IMR-90 (cell line): ENCODE measurements around the gene PSMC3. TPM values are rescaled to one million over a fixed set of nuclear protein-coding genes. Genes with fewer than 3 reads are reported as not detected.

Experiments used
- ATAC-seq: fragments of 200-7000 bp; cut with Tn5 transposase; 2 replicates; pipeline ENCODE4 v1.9.1; 2020; ENCODE audit warnings: low read depth, mild to moderate bottlenecking, moderate library complexity
- BruUV-seq: library from RNA; stranded (reverse); fragments of 400-500 nt; replicated peaks from 2 replicates; lab custom pipeline; 2021; lab: Mats Ljungman, UMichigan
- CTCF ChIA-PET: fragments of 300-600 bp; formaldehyde crosslinking; extraction: SDS; loops from one replicate; lab custom pipeline; 2021; ENCODE audit warnings: antibody characterized with exemption; lab: Yijun Ruan, JAX
- POLR2A ChIA-PET: fragments of 300-600 bp; sonication (Branson Sonifier 250); formaldehyde crosslinking; loops from one replicate; lab custom pipeline; 2022; ENCODE audit warnings: antibody characterized with exemption; ENCODE audit not compliant: unreplicated experiment; lab: Charles Lee
- DNase-seq: peaks from one replicate; pipeline ENCODE4 v3.0.0; 2013
- H2AFZ ChIP-seq: replicated peaks from 2 replicates; pipeline ENCODE3; 2013; ENCODE audit warnings: low read length, mild to moderate bottlenecking; ENCODE audit not compliant: poor library complexity
- H2AK5ac ChIP-seq: 2 replicates; pipeline ENCODE4 v1.6.1; 2013; ENCODE audit warnings: low read depth, low read length, inconsistent platforms
- H2AK9ac ChIP-seq: replicated peaks from 2 replicates; pipeline ENCODE3; 2013; ENCODE audit warnings: mild to moderate bottlenecking, low read depth, low read length, moderate library complexity; ENCODE audit not compliant: poor library complexity
- H2BK120ac ChIP-seq: 2 replicates; pipeline ENCODE4 v1.6.1; 2013; ENCODE audit warnings: low read depth, low read length, inconsistent platforms
- H2BK15ac ChIP-seq: 3 replicates; pipeline ENCODE4 v1.6.1; 2013; ENCODE audit warnings: low read depth, low read length, inconsistent platforms
- H2BK20ac ChIP-seq: 2 replicates; pipeline ENCODE4 v1.6.1; 2013; ENCODE audit warnings: low read depth, mild to moderate bottlenecking, inconsistent platforms, low read length, moderate library complexity
- H2BK5ac ChIP-seq: 2 replicates; pipeline ENCODE4 v1.6.1; 2013; ENCODE audit warnings: mild to moderate bottlenecking, low read depth, low read length, inconsistent platforms; ENCODE audit not compliant: poor library complexity, severe bottlenecking
- H3K14ac ChIP-seq: replicated peaks from 2 replicates; pipeline ENCODE4 v1.6.1; 2013; ENCODE audit warnings: low read depth, low read length, inconsistent platforms
- H3K18ac ChIP-seq: 2 replicates; pipeline ENCODE4 v1.6.1; 2013; ENCODE audit warnings: low read depth, low read length, control low read depth
- H3K23ac ChIP-seq: 2 replicates; pipeline ENCODE4 v1.6.1; 2013; ENCODE audit warnings: low read depth, low read length, inconsistent platforms
- H3K27ac ChIP-seq: 2 replicates; pipeline ENCODE4 v1.5.1; 2013; ENCODE audit warnings: mild to moderate bottlenecking, control low read depth, low read length; ENCODE audit not compliant: insufficient read depth
- H3K27me3 ChIP-seq: 2 replicates; pipeline ENCODE4 v1.6.1; 2013; ENCODE audit warnings: low read length; ENCODE audit not compliant: control insufficient read depth, insufficient read depth
- H3K36me3 ChIP-seq: 2 replicates; pipeline ENCODE4 v1.6.1; 2013; ENCODE audit warnings: low read length, mixed read lengths; ENCODE audit not compliant: control insufficient read depth, insufficient read depth
- H3K4ac ChIP-seq: 2 replicates; pipeline ENCODE4 v1.6.1; 2013; ENCODE audit warnings: low read depth, low read length, inconsistent platforms
- H3K4me1 ChIP-seq: 2 replicates; pipeline ENCODE4 v1.6.1; 2013; ENCODE audit warnings: low read length, mixed read lengths; ENCODE audit not compliant: control insufficient read depth, insufficient read depth
- H3K4me2 ChIP-seq: 2 replicates; pipeline ENCODE4 v1.6.1; 2013; ENCODE audit warnings: low read depth, mild to moderate bottlenecking, control low read depth, low read length, moderate library complexity
- H3K4me3 ChIP-seq: 2 replicates; pipeline ENCODE4 v1.5.1; 2013; ENCODE audit warnings: low read depth, mild to moderate bottlenecking, control low read depth, low read length, moderate library complexity; ENCODE audit not compliant: insufficient read depth
- H3K56ac ChIP-seq: 2 replicates; pipeline ENCODE4 v1.6.1; 2013; ENCODE audit warnings: low read length, inconsistent platforms; ENCODE audit not compliant: insufficient read depth; ENCODE audit errors: extremely low read depth
- H3K79me1 ChIP-seq, 2 experiments: 2 replicates each; pipeline ENCODE4 v1.6.1; 2013; ENCODE audit warnings: low read length in 2 of 2, inconsistent platforms in 1 of 2, low read depth in 1 of 2
- H3K9ac ChIP-seq: 2 replicates; pipeline ENCODE4 v1.6.1; 2013; ENCODE audit warnings: low read depth, low read length, control low read depth
- H3K9me1 ChIP-seq: 2 replicates; pipeline ENCODE4 v1.6.1; 2013; ENCODE audit warnings: low read length, inconsistent platforms; ENCODE audit not compliant: insufficient read depth
- H3K9me3 ChIP-seq: 2 replicates; pipeline ENCODE4 v1.6.1; 2013; ENCODE audit warnings: low read length; ENCODE audit not compliant: control insufficient read depth, insufficient read depth
- H4K20me1 ChIP-seq: 2 replicates; pipeline ENCODE4 v1.6.1; 2013; ENCODE audit warnings: low read length, inconsistent platforms; ENCODE audit not compliant: insufficient read depth
- H4K5ac ChIP-seq: 2 replicates; pipeline ENCODE4 v1.6.1; 2013; ENCODE audit warnings: mild to moderate bottlenecking, low read depth, low read length, control low read depth
- H4K8ac ChIP-seq, 2 experiments: 2 replicates each; pipeline ENCODE4 v1.6.1; 2013; ENCODE audit warnings: low read depth in 2 of 2, low read length in 2 of 2, control low read depth in 1 of 2, inconsistent platforms in 1 of 2
- H4K91ac ChIP-seq: 2 replicates; pipeline ENCODE4 v1.6.1; 2013; ENCODE audit warnings: low read depth, low read length, inconsistent platforms; ENCODE audit not compliant: insufficient read depth
- BHLHE40 ChIP-seq: fragments of 150-350 bp; IDR thresholded peaks from 2 replicates; pipeline ENCODE4 v1.6.1; 2016; ENCODE audit warnings: mild to moderate bottlenecking, low read depth, low read length
- FOS ChIP-seq: fragments of 150-350 bp; IDR thresholded peaks from 2 replicates; pipeline ENCODE4 v1.6.1; 2016; ENCODE audit warnings: low read depth, low read length
- RAD21 ChIP-seq: IDR thresholded peaks from 2 replicates; pipeline ENCODE4 v1.6.1; 2012; ENCODE audit warnings: low read length, improper control_type of control experiment
- WGBS, 2 experiments: methylation state at CpG; one replicate each; pipeline versions ENCODE4 v1.1.5 to v1.1.7; 2013; ENCODE audit warnings: missing lambda C conversion rate in 2 of 2; ENCODE audit not compliant: insufficient read length in 1 of 2; ENCODE audit errors: extremely low coverage in 2 of 2; 5-methylcytosine and 5-hydroxymethylcytosine counted together
- dilution Hi-C: fragments of 300-500 bp; cut with HindIII; formaldehyde crosslinking; loops from one replicate; pipeline ENCODE4 v1.14.3; 2018; ENCODE audit warnings: low sequenced_read_pairs; ENCODE audit not compliant: unreplicated experiment
- in situ Hi-C: fragments of 300-500 bp; cut with MboI; formaldehyde crosslinking; loops from 3 replicates; pipeline ENCODE4 v1.14.3; 2019; ENCODE audit warnings: low sequenced_read_pairs, inconsistent platforms, mixed read lengths
- intact Hi-C: fragments of 100-400 bp; cut with micrococcal nuclease; formaldehyde crosslinking; loops from 2 replicates; pipeline ENCODE4 v1.10.0; 2022
- polyA plus RNA-seq, 3 experiments: library from polyadenylated mRNA; depleted of rRNA; stranded (reverse); fragments of >200 nt; gene quantifications; 2 replicates each; pipeline ENCODE4 v1.2.3, GENCODE V29; 2012; ENCODE audit warnings: low replicate concordance in 1 of 3
- total RNA-seq: library from RNA; depleted of rRNA; stranded (reverse); fragments of >200 nt; gene quantifications from 2 replicates; pipeline ENCODE4 v1.2.3, GENCODE V29; 2012
- TF ChIP-seq, protein P1 (sequence below): fragments of 150-350 bp; IDR thresholded peaks from 2 replicates; pipeline ENCODE4 v1.6.1; 2016; ENCODE audit warnings: low read depth, mild to moderate bottlenecking, low read length, moderate library complexity, borderline replicate concordance

The PSMC3 gene
- total and polyA plus RNA-seq, 2 of the 4 experiments (the other 2 are of a cell fraction) = 238 to 253 TPM

DNA sequence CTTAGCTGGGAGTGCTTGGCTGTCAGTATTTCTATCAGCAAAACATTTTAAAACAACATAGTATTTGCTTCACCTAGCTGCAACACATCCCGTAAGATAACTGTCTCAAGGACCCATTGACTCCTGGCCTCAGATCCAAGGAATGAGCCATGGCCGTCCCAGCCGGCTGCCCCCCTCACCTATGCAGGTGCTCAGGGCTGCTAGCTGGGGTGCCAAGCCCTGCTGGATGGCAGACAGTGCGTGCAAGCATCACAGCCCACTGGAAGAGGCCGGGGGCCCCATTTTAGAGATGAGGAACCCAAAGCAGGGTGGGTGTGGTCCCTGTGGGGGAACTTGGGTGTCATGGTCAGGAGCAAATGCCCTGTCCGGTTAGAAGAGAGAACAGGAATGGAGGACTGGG, 8.5 kb downstream of the PSMC3 start:
- H4K91ac ChIP-seq = peak overlapping the region; percentile 6; the same call in 1 of the 2 replicates
- no peak overlapping the region for H3K14ac ChIP-seq
- H3K23ac ChIP-seq = no peak overlapping the region
- H2AK9ac ChIP-seq = no peak overlapping the region
- peak overlapping the region; percentile 52 to 53; a peak in 2 of 4 replicates for H4K8ac ChIP-seq
- ATAC-seq (no peak), DNase-seq (no peak)
- in situ Hi-C loops (no loop called here), dilution Hi-C loops (no loop called here), intact Hi-C loops (no loop called here)
- H3K9me1 ChIP-seq = peaks cover 6% of the 10 kb centered on the region; the same call in 1 of the 2 replicates
- H3K4me2 ChIP-seq = no peak overlapping the region
- peak overlapping the region; percentile 41 for H3K4ac ChIP-seq
- H3K4me1 ChIP-seq = peaks cover 40% of the 10 kb centered on the region
- H3K9me3 ChIP-seq = no peaks in the 10 kb centered on the region
- peaks cover 7% of the 10 kb centered on the region; the same call in 1 of the 2 replicates for H4K20me1 ChIP-seq
- H3K27me3 ChIP-seq = no peaks in the 10 kb centered on the region
- 0 out of 2 replicates have a peak overlapping the region, but pooled peaks have one; percentile 27 for H4K5ac ChIP-seq
- peak overlapping the region; percentile 87 for H3K27ac ChIP-seq
- H3K56ac ChIP-seq = no peak overlapping the region
- H2BK20ac ChIP-seq = no peak overlapping the region; the same call in 1 of the 2 replicates
- H3K79me1 ChIP-seq = peaks cover 30 to 67% of the 10 kb centered on the region in 2 experiments; a peak in 3 of 4 replicates
- peak overlapping the region; percentile 14 for H2BK5ac ChIP-seq
- H2BK120ac ChIP-seq = no peak overlapping the region
- no peak overlapping the region for H3K18ac ChIP-seq
- POLR2A ChIA-PET = no interaction called here
- H2BK15ac ChIP-seq = no peak overlapping the region; the same call in 2 of the 3 replicates
- no peak overlapping the region for H2AFZ ChIP-seq
- no peak overlapping the region; the same call in 1 of the 2 replicates for H3K9ac ChIP-seq
- TF ChIP-seq, protein P1, sequence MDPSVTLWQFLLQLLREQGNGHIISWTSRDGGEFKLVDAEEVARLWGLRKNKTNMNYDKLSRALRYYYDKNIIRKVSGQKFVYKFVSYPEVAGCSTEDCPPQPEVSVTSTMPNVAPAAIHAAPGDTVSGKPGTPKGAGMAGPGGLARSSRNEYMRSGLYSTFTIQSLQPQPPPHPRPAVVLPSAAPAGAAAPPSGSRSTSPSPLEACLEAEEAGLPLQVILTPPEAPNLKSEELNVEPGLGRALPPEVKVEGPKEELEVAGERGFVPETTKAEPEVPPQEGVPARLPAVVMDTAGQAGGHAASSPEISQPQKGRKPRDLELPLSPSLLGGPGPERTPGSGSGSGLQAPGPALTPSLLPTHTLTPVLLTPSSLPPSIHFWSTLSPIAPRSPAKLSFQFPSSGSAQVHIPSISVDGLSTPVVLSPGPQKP = no peak
- TF ChIP-seq RAD21 = no peak
- no peak for TF ChIP-seq BHLHE40
- TF ChIP-seq FOS = no peak
- no peak overlapping the region for H3K4me3 ChIP-seq
- H2AK5ac ChIP-seq = peak overlapping the region; percentile 20; the same call in 1 of the 2 replicates
- no TSS peak for BruUV-seq
- H3K36me3 ChIP-seq = peaks cover 72% of the 10 kb centered on the region
- CTCF ChIA-PET = no interaction called here
- WGBS, 2 experiments = 90% methylated on average over 6 of the region's 6 CpGs; no CpG with 5 or more reads in 1 of the 2 experiments
